ENCODE results near the gene BPHL.
A peak's percentile ranks its signal among the peaks of the same experiment; 100 is the strongest.
"Not testable (repeated sequence)": the region's sequence is repeated elsewhere in the genome, so short reads cannot be mapped to it uniquely, and the experiment has no call there.

The BPHL gene

DNA sequence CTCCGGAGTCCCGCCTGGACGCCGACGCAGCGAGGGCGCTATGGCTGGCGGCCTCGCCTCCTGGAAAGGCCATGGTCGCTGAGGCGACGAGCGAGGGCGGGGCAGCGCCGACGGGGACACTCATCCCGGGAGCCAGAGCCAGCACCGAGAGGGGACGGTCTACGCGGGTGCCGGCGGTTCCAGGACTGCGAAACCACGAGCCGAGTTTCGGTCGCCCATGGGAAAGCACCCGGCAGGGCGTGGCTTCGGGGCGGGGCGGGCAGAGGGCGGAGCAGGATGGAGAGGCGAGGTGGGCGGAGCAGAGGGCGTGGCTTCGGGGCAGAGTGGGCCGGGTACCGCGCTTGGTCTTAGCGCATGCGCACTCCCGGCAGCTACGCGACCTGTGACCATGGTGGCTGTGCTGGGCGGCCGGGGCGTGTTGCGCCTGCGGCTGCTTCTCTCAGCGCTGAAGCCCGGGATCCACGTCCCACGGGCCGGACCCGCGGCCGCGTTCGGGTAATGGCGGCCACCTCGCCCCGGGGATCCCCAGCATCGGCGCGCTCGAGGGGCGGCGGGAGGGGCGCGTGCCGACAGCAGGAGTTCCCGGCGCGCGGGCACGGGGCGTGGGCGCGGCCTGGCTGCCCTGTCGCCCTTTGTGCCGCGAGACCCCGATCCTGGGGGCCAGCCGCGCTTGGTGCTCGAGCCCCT lies at the start of gene BPHL:
BPHL (plus strand) TSS at position 359 of the 687 bp plus-strand sequence; CDS start at position 389, 30 bp downstream.
- peak; percentile 49 for DNase-seq (ENCODE audit: low read depth)

DNA sequence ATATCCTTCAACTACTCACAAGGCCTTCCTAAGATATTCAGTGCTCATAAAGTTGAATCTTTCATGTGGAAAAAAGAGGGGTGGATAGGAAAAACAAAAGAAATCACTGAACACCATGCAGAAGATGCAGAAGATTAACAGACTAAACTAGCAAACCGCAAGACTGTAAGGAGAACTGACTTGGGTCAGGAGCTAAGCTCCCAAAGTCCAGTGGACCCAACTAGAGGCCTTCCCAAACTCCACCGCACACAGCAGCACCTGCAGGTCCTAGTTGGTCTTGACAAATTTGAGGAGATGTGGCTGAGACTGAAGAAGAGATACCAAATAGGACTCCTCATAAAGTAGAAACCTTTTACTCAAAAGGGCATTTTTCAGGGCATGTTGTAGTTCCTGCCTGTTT lies 46.9 kb upstream of the BPHL start:
- DNase-seq (ENCODE audit: low read depth) = no peak

DNA sequence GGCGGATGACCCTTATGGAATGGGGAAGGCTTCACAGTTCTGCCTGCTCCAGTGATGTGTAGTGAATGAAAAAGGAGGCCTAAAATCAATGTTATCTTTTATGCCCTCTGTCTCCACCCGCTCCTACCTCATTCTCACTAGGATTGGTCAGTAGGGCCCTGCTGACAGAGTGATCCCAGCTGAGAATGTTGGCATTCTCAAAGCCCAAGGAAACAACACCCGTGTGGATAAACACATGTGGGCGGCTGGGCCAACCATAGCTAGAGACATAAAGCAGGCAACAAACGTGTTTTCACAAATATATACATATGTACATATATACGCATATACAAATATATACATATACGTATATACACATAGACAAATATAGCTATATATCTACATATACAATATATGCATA lies 45.7 kb upstream of the BPHL start:
- no peak for DNase-seq (ENCODE audit: low read depth)

DNA sequence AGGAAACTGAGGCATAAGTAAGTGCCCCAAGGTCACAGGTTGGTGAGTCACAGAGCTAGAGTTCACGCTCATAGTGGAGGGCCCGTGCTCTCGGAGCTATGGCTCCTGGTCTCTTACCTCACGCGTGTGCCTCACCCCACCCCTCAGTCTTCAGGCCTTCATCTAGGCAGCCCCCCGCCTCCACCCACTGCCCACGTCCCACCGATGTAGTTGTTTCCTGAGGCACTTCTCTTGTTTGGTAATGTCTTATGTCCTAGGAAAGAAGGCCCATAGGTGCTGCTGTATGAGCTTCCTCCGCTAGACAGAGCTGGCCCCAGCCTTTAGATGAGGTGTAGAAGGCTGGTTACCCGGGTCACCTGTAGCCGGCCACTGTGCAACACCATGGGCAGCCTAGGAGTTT lies 45.1 kb upstream of the BPHL start:
- no peak for DNase-seq (ENCODE audit: low read depth)

DNA sequence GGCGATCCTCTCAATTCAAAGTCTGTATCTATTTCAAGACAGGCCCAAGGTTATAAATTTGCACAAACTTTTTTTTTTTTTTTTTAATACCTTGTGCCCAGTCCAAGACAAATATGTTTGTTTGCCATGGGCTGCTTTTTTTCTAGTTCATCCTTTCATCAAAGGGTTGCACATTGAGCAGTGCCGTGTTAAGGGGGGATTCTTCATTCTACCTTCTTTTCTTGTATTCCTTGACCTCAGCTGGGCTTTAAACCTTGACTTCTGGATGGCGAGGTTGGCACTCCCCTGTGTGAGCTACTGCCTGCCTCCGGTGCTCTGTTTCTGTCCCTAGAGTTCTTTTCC lies 42.8 kb upstream of the BPHL start:
- no peak for DNase-seq (ENCODE audit: low read depth)

DNA sequence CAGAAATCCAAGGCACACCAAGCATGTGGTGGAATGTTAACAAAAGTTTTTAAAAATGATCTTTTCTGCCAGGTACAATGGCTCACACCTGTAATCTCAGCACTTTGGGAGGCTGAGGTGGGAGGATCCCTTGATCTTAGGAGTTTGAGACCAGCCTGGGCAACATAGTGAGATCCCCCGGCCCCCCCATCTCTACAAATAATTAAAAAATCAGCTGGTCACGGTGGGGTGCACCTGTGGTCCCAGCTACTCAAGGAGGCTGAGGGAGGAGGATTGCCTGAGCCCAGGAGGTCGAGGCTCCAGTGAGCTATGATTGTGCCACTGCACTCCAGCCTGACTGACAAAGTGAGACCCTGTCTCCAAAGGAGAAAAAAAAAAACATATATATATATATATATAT lies 42.2 kb upstream of the BPHL start:
- DNase-seq (ENCODE audit: low read depth) = no peak

DNA sequence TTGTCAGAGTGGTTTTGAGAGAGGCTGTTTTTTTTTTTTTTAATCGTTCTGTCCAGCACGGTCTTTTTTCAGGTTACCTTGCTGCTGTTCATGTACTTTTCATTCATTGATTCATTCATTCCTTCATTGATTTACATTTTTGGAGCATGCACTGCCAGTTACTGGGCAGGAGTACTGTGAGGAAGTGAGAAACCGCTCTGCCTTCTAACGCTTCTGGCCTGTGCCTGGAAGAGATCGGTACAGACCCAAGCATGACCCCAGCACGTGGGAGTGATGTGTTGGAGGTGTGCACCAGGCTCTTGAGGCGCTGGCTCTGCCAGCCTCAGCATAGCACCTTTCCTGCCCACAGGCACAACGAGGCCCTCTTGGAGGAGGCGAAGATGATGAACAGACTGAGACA lies 41.1 kb upstream of the BPHL start:
- DNase-seq (ENCODE audit: low read depth) = no peak

DNA sequence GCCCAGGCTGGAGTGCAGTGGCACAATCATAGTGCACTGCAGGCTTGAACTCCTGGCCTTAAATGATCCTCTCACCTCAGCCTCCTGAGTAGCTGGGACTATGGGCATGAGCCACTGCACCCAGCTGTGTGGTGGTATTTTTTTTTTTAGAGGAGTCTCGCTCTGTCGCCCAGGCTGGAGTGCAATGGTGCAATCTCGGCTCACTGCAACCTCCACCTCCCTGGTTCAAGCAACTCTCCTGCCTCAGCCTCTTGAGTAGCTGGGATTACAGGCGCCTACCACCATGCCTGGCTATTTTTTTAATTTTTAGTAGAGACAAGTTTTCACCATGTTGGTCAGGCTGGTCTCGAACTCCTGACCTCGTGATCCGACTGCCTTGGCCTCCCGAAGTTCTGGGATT lies 39.6 kb upstream of the BPHL start:
- not testable (repeated sequence) for DNase-seq (ENCODE audit: low read depth)

DNA sequence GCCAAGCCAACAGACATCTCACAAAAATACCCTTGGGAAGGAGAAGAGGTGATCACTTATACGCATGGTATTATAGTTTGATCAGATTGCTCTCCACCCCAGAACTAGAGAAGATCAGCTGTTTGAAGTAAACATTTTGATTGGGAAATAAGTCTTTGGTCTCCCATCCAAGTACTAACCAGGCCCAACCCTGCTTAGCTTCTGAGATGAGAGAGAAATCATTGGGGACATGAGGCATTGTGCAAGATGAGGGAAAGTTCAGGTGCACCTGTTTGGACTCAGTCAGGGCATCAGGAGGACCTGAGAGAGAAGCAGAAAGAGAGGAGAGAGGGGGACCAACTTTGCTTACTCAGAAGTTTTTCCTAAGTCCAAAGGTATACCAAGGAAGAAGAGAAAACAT lies 38.8 kb upstream of the BPHL start:
- DNase-seq (ENCODE audit: low read depth) = no peak

DNA sequence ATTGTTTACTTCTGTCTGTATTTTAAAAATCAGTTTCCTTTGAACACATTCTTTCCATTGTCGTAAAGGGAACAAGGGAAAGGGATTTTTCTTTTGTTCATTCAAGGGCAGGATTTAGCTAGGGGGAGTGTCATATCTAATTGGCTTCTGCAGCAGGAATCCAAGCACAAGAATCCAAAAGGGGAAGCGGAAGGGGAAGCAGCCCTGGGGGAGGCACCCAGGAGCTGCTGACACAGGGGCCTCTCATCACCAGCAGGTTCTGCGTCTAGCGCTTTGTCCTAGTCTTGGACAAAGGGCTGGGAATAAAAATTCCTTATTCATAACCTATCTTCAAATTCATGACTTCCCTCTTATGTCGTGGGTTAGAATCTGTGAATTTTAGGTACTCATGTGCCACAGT lies 36.6 kb upstream of the BPHL start:
- DNase-seq (ENCODE audit: low read depth) = no peak

DNA sequence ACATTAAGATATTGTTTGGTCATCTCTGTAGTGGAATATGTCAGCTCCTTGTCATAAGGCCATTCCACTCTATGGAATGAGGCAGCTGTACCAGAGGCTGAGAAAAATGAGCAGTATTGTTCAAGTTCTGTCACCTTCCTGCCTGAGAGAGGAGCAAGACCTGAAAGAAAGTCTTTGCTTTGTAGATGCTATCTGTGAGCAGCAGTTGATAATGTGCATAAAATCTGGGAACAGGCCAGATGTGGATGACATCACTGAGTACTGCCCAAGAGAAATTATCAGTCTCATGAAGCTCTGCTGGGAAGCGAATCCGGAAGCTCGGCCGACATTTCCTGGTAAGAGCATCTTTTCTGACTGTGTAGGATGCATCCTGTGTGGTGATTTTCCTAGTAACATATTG lies 33.4 kb upstream of the BPHL start:
- no peak for DNase-seq (ENCODE audit: low read depth)

DNA sequence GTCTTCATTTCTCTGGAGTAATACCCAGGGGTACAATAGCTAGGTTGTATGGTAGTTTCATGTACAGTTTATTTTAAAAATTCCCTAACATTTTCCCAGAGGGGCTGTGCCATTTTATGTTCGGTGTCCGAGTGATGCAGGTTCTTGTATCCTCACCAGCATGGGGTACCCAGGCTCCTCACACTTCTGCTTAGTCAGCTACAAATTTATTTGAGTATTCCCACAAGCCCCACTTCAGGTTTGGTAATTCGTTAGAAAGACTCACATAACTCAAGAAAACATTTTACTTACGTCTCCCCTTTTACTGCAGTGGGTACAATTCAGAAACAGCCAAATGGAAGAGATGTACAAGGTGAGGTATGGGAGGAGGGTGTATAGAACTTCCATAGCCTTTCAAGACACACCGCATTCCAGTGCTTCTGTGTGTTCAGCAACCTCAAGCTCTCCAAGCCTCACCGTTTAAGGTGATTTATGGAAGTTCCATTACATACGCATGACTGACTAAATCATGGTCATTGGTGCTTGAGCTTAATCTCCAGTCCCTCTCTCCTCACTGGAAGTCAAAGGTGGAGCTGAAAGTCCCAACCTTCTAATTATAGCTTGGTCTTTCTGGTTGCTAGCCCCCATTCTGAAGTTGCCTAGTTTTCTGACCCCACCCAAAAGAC lies 32.1 kb upstream of the BPHL start:
- no peak for DNase-seq (ENCODE audit: low read depth)

DNA sequence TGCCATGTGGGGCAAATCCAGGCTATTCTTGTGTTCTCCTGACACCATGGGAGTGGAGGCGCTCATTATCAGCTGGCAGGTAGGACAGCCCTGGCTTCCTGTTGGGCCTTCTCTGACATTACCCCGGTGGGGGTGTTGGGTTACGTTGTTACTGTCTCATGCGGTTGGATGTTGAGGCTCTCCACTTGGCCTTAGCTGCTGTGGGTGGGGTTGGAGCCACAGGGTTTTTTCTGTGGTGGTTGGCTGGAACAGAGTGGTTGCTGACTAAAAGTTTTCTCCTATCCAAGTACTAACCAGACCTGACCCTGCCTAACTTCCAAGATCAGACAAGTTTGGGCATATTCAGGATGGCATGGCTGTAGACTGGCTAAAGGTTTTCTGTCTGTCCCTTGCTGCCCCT lies 30.1 kb upstream of the BPHL start:
- no peak for DNase-seq (ENCODE audit: low read depth)

DNA sequence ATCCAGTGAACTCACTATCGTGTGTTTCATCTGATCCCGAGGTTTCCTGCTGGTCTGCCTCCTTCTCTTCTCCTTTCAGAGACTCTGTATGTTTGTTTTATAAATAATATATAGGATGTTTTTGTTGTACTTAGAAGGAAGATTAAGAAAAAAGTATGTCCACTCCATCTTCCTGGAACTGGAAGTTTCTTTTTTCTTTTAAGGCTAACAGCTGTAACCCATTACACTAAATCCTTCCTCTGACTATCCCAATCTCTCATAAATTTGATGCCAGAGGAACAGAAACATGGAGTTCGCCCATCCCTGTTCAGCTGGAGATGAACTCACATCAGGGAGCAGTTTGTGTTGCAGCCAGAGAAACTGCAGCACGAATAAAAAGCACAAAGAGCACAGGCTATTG lies 29.5 kb upstream of the BPHL start:
- DNase-seq (ENCODE audit: low read depth) = peak; percentile 24

DNA sequence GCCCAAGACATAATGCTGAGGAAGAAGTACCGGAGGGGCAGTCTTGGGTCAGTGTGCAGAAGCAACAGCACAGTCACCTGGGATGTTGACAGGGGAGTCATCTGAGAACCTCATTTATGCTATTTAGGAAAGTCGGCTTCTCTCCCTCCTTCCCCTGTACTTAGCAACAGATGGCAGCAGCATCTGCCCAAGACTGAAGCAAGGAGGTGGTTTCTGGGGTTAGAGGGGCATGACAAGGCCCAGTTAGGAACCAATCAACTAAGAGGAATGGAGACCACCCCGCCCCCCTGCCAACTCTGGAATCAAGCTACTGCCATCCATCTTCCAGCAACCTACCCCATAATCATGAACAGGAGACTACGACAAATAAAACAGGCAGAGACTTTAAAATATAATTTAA lies 28.5 kb upstream of the BPHL start:
- no peak for DNase-seq (ENCODE audit: low read depth)

DNA sequence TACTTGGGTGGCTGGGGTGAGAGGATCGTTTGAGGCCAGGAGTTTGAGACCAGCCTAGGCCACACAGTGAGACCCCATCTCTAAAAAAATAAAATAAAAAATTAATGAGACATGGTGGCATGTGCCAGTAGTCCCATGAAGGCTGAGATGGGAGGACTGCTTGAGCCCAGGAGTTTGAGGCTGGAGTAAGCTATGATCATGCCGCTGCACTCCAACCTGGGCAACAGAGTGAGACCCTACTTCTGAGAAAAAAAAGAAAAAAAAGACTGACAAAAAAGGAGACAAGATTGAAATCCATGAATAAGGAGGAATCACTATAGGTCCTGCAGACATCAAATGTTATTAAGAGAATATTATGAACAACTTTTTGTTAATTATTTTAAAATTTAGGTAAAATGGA lies 23.7 kb upstream of the BPHL start:
- DNase-seq (ENCODE audit: low read depth) = no peak

DNA sequence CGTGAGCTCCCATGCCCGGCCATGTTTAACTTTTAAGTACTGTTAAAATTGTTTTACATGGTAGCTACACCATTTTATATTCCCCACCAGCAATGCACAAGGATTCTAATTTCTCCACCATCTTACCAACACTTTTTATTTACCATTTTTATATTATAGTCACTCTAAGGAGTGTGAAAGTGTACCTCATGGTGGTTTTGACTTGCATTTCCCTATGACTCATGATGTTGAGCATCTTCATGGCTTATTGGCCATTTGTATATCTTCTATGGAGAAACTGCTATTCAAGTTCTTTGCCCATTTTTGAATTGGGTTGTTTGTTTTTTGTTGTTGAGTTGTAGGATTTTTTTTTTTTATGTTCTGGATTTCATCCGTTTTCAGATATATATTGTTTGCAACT lies 15.6 kb upstream of the BPHL start:
- no peak for DNase-seq (ENCODE audit: low read depth)

DNA sequence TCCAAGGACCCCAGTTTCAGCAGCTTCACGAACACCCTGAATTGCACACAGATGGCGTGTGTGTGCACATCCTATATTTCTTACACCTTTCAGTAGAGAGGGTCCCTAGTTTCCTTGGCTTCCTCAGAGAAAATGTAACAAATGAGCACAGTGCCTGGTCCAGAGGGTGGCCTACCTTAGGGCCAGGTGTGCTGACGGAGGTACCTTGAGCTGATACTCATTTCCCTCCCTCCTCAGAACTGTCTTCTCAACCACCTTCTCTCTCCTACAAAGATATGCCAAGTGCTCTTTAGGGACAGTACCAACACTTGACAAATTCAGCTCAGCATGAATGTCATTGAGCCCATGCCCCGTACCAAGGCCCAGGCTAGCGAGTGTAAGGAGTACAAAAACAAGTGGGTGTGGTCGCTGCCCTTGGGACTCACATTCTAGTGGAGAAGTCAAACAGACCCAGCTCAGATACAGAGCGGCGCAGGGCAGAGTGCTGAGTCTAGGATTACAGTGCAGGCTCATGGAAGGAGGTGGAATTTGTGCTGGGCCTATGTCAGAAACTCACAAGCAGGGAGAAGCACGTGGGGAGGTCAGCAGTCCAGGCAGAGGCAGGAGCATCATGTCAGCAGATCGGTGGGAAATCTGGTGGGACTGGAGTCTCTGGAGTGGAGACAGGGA lies 9.6 kb upstream of the BPHL start:
- DNase-seq (ENCODE audit: low read depth) = no peak

DNA sequence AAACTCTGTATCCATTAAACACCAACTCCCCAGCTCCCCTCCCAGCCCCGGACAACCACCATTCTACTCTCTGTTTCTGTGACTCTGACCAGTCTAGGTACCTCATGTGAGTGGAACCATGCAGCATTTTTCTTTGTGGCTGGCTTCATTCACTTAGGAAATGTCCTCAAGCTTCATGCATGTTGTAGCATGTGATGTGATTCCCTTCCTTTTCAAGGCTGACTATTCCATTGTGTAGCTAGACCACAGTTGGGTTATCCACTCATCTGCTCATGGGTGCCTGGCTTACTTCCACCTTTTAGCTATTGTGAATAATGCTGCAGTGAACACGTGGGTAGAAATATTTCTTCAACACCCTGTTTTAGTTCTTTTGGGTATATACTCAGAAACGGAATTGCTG lies 8.8 kb upstream of the BPHL start:
- DNase-seq (ENCODE audit: low read depth) = no peak

DNA sequence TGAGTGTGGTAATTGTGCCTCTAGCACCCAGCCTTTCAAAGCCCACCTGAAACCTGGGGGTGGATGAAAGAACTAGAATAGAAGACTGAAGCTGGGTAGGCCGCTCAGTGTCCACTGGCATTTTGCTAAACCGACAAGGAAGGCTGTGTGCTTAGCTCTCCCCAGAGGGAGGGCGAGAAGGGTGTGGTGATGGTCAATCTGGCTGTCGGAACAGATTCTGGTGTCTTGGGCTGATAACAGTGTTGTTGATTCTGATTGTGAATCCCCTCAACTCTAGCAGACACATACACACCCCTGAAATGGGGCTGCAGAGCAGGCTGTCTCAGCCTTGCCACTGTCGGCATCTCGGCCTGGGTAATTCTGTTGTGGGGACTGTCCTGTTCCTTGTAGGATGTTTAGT lies 4.1 kb upstream of the BPHL start:
- DNase-seq (ENCODE audit: low read depth) = no peak

DNA sequence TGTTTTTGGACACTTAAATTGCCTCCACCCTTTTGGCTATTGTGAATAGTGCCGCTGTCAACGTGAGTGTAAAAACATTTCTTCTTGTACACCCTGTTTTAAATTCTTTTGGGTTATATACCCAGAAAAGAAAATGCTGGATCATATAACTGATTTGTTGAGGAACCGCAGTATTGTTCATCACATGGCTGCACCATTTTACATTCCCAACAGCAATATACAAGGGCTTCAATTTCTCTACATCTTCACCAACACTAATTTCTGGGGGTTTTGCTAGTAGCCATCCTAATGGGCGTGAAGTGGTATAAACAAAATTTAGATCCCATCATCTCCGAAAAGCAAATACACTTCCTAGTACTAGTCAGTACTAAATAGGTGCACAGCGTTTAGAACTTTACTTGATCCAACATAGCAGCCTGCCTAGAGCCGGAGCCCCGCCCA lies 579 bp upstream of the BPHL start:
- no peak for DNase-seq (ENCODE audit: low read depth)

DNA sequence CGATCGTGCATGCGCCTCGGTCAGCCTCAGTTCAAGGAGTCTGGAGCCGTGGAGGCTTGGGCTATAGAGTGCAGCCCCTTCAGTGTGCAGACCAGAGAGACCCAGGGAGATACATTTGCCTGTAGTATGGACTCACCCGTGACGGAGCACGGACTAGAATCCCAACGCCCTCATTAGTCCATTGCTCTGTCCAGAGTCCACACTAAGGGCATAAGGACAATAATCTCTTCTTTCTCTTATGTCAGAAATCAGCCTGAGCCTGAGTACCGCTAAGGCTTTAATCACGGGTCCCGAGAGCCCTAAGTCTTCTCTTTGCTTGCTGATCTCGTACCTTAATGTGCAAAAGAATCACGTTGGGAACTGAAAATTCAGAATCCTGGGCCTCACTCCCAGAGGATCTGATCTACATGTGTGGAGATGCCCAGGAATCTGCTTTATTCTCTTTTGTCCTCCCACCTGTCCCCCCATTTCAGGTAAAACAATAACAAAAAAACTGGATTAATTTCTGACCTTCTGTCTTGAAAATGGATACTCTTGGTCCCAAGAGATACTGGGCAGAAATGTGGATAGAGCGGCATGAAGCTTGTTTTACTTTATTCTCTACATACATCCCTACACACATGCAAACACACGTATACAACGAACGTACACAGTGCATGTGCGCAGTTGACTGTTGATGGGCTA lies 671 bp downstream of the BPHL start:
- DNase-seq (ENCODE audit: low read depth) = no peak

DNA sequence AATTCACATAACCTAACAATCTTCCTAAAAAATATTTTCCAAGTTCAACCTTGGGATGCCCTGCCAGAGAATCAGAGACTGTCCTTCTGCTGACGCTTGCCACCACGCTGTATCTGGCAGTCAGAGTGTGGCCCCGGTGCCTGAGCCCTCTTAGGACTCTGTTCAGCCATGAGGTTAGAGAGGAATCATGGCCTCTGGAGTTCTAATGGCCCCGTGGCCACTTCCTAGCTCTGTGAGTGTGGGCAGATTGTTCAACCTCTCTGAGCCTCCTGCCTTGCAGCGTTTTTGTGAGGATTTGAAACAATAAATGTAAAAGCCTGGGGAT lies 2.2 kb downstream of the BPHL start:
- DNase-seq (ENCODE audit: low read depth) = no peak
